ENCODE data around the gene SPEN. TPM values are rescaled to one million over a fixed set of nuclear protein-coding genes. Genes with fewer than 3 reads are reported as not detected.
A peak's percentile ranks its signal among the peaks of the same experiment; 100 is the strongest.
"Not testable (repeated sequence)": the region's sequence is repeated elsewhere in the genome, so short reads cannot be mapped to it uniquely, and the experiment has no call there.

Gene SPEN
- total RNA-seq, 1 donor, result 24.3 TPM

GRCh38 chr1:15834406-15835204 lies 12.9 kb upstream of the SPEN start:
- peak; percentile 97 for DNase-seq (ENCODE audit: low read depth)
- no peak for TF ChIP-seq CTCF (IDR thresholded peaks at IDR 0.05; ENCODE audit: insufficient read depth, low read length)
- H3K4me3 ChIP-seq (ENCODE audit: low read depth, low read length), result peak overlapping the region; percentile 86

GRCh38 chr1:15835205-15835740 lies 12.2 kb upstream of the SPEN start:
- peak overlapping the region; percentile 86 for H3K4me3 ChIP-seq (ENCODE audit: low read depth, low read length)
- no peak for DNase-seq (ENCODE audit: low read depth)
- no peak for TF ChIP-seq CTCF (IDR thresholded peaks at IDR 0.05; ENCODE audit: insufficient read depth, low read length)

GRCh38 chr1:15835741-15836510 lies 11.6 kb upstream of the SPEN start:
- TF ChIP-seq CTCF (IDR thresholded peaks at IDR 0.05; ENCODE audit: insufficient read depth, low read length), result no peak
- peak; percentile 99 for DNase-seq (ENCODE audit: low read depth)

GRCh38 chr1:15836511-15836771 lies 11.1 kb upstream of the SPEN start:
- peak overlapping the region; percentile 75 for H3K4me3 ChIP-seq (ENCODE audit: low read depth, low read length)
- not testable (repeated sequence) for DNase-seq (ENCODE audit: low read depth)

More at GRCh38 chr1:15835741-15836510, 11.6 kb upstream of the SPEN start:
- H3K4me3 ChIP-seq (ENCODE audit: low read depth, low read length), result peak overlapping the region; percentile 86

GRCh38 chr1:15836772-15837669 lies 10.5 kb upstream of the SPEN start:
- H3K4me3 ChIP-seq (ENCODE audit: low read depth, low read length), result no peak overlapping the region
- DNase-seq (ENCODE audit: low read depth), result no peak
- TF ChIP-seq CTCF (IDR thresholded peaks at IDR 0.05; ENCODE audit: insufficient read depth, low read length), result no peak

GRCh38 chr1:15837931-15838330 lies 9.6 kb upstream of the SPEN start:
- H3K4me3 ChIP-seq (ENCODE audit: low read depth, low read length), result no peak overlapping the region
- no peak for TF ChIP-seq CTCF (IDR thresholded peaks at IDR 0.05; ENCODE audit: insufficient read depth, low read length)
- no peak for DNase-seq (ENCODE audit: low read depth)
